Measurements from ENCODE around the gene PRMT7.
A peak's percentile ranks its signal among the peaks of the same experiment; 100 is the strongest.

Gene PRMT7

GRCh38 chr16:68265078-68265920 lies 45.5 kb upstream of the PRMT7 start:
- Histone ChIP-seq H3K4me3 (ENCODE audit: low read depth in 1 of 2, low read length in 2 of 2) (peak overlapping the region; percentile 45 to 77; a peak in 3 of 4 replicates), H3K27me3 (ENCODE audit: insufficient read depth, low read length, poor library complexity) (no peaks in the 10 kb centered on the region), H3K9ac (ENCODE audit: low read depth, low read length) (peak overlapping the region; percentile 87), H3K79me2 (ENCODE audit: insufficient read depth, low read length) (peaks cover 74% of the 10 kb centered on the region), H3K36me3 (ENCODE audit: insufficient read depth, low read length) (peaks cover 38% of the 10 kb centered on the region), H4K20me1 (ENCODE audit: insufficient read depth, low read length) (peaks cover 22% of the 10 kb centered on the region; the same call in 1 of the 2 replicates), H3K4me1 (ENCODE audit: insufficient read depth, low read length) (peaks cover 60% of the 10 kb centered on the region), H3K9me3 (ENCODE audit: insufficient read depth, low read length, severe bottlenecking) (no peaks in the 10 kb centered on the region), H3K4me2 (ENCODE audit: insufficient read depth, low read length) (peak overlapping the region; percentile 73), H3K27ac (ENCODE audit: low read length) (peak overlapping the region; percentile 85), H2AFZ (ENCODE audit: low read depth, low read length) (peak overlapping the region; percentile 78)
- TF ChIP-seq EZH2 (IDR thresholded peaks at IDR 0.05; ENCODE audit: borderline replicate concordance, low read depth, low read length, severe bottlenecking), result no peak
- no peak for TF ChIP-seq CTCF (IDR thresholded peaks at IDR 0.05; ENCODE audit: borderline replicate concordance, extremely low read depth, low read length, poor library complexity, severe bottlenecking)
- ATAC-seq (ENCODE audit: insufficient read depth, low read depth) (peak; percentile 57), DNase-seq (peak; percentile 68)

GRCh38 chr16:68267612-68268405 lies 43.0 kb upstream of the PRMT7 start:
- Histone ChIP-seq H3K79me2 (ENCODE audit: insufficient read depth, low read length) (peaks cover 95% of the 10 kb centered on the region), H3K9ac (ENCODE audit: low read depth, low read length) (peak overlapping the region; percentile 17), H3K9me3 (ENCODE audit: insufficient read depth, low read length, severe bottlenecking) (no peaks in the 10 kb centered on the region), H3K27ac (ENCODE audit: low read length) (peak overlapping the region; percentile 22; the same call in 1 of the 2 replicates), H2AFZ (ENCODE audit: low read depth, low read length) (no peak overlapping the region), H3K4me1 (ENCODE audit: insufficient read depth, low read length) (peaks cover 70% of the 10 kb centered on the region), H3K36me3 (ENCODE audit: insufficient read depth, low read length) (peaks cover 48% of the 10 kb centered on the region), H3K4me2 (ENCODE audit: insufficient read depth, low read length) (peak overlapping the region; percentile 34), H4K20me1 (ENCODE audit: insufficient read depth, low read length) (peaks cover 34% of the 10 kb centered on the region; the same call in 1 of the 2 replicates), H3K4me3 (ENCODE audit: low read depth in 1 of 2, low read length in 2 of 2) (no peak overlapping the region), H3K27me3 (ENCODE audit: insufficient read depth, low read length, poor library complexity) (no peaks in the 10 kb centered on the region)
- no peak for ATAC-seq (ENCODE audit: insufficient read depth, low read depth)
- TF ChIP-seq EZH2 (IDR thresholded peaks at IDR 0.05; ENCODE audit: borderline replicate concordance, low read depth, low read length, severe bottlenecking) (no peak), CTCF (IDR thresholded peaks at IDR 0.05; ENCODE audit: borderline replicate concordance, extremely low read depth, low read length, poor library complexity, severe bottlenecking) (no peak)
- DNase-seq, result no peak

- H3K4me3 ChIP-seq (ENCODE audit: low read depth in 1 of 2, low read length in 2 of 2), result no peak overlapping the region
- no peaks in the 10 kb centered on the region for H3K9me3 ChIP-seq (ENCODE audit: insufficient read depth, low read length, severe bottlenecking)
- TF ChIP-seq CTCF (IDR thresholded peaks at IDR 0.05; ENCODE audit: borderline replicate concordance, extremely low read depth, low read length, poor library complexity, severe bottlenecking), result no peak
- no peak for TF ChIP-seq EZH2 (IDR thresholded peaks at IDR 0.05; ENCODE audit: borderline replicate concordance, low read depth, low read length, severe bottlenecking)
- no peak overlapping the region for H3K4me2 ChIP-seq (ENCODE audit: insufficient read depth, low read length)
- peaks cover 68% of the 10 kb centered on the region for H3K36me3 ChIP-seq (ENCODE audit: insufficient read depth, low read length)
- H3K27ac ChIP-seq (ENCODE audit: low read length), result no peak overlapping the region; the same call in 1 of the 2 replicates
- peaks cover 54% of the 10 kb centered on the region for H4K20me1 ChIP-seq (ENCODE audit: insufficient read depth, low read length)
- no peak overlapping the region for H2AFZ ChIP-seq (ENCODE audit: low read depth, low read length)
- H3K27me3 ChIP-seq (ENCODE audit: insufficient read depth, low read length, poor library complexity), result no peaks in the 10 kb centered on the region
- ATAC-seq (ENCODE audit: insufficient read depth, low read depth) (no peak), DNase-seq (no peak)
- H3K9ac ChIP-seq (ENCODE audit: low read depth, low read length), result 0 out of 2 replicates have a peak overlapping the region, but pooled peaks have one; percentile 1
- H3K4me1 ChIP-seq (ENCODE audit: insufficient read depth, low read length), result peaks cover 78% of the 10 kb centered on the region
- H3K79me2 ChIP-seq (ENCODE audit: insufficient read depth, low read length), result peaks cover 100% of the 10 kb centered on the region
These were observed 41.0 kb upstream of the PRMT7 start for GRCh38 chr16:68269793-68270192.

Measured in DND-41 (cell line).